Sigmoid colon (tissue), 7 donors: ENCODE data around the gene FRAS1. TPM values are rescaled to one million over a fixed set of nuclear protein-coding genes. Genes with fewer than 3 reads are reported as not detected.
"Not testable (repeated sequence)": the region's sequence is repeated elsewhere in the genome, so short reads cannot be mapped to it uniquely, and the experiment has no call there.

Experiments
- DNase-seq: peaks from one replicate; pipeline ENCODE4 v3.0.0-alpha.2; 2019
- H3K27ac ChIP-seq, 4 donors: fragments of 200-600 bp; sonication (generic); one replicate each; pipeline ENCODE4 v1.5.1; 2016 to 2019; ENCODE audit warnings: mild to moderate bottlenecking in 1 of 4
- H3K27me3 ChIP-seq, 3 donors: fragments of 200-600 bp; sonication (generic); one replicate each; pipeline ENCODE4 v1.5.1; 2019; ENCODE audit warnings: mild to moderate bottlenecking in 1 of 3
- H3K36me3 ChIP-seq, 4 donors: fragments of 200-600 bp; sonication (generic); one replicate each; pipeline ENCODE4 v1.5.1; 2016 to 2019
- H3K4me1 ChIP-seq, 4 donors: fragments of 200-600 bp; sonication (generic); one replicate each; pipeline ENCODE4 v1.5.1; 2017 to 2019
- H3K4me3 ChIP-seq, 4 donors: fragments of 200-600 bp; sonication (generic); one replicate each; pipeline ENCODE4 v1.5.1; 2017 to 2019; ENCODE audit warnings: mild to moderate bottlenecking in 2 of 4, moderate library complexity in 1 of 4
- H3K9me3 ChIP-seq, 4 donors: fragments of 200-600 bp in 3 of 4; sonication (generic) in 3 of 4; one replicate each; pipeline versions ENCODE4 v1.5.1 to v1.6.1; 2013 to 2019
- EP300 ChIP-seq, 4 donors: sonication (generic); formaldehyde crosslinking; IDR thresholded peaks; one replicate each; pipeline ENCODE4 v1.6.1; 2017; ENCODE audit warnings: antibody characterized with exemption in 4 of 4
- POLR2A ChIP-seq, 2 donors: fragments of 450-650 bp; IDR thresholded peaks; one replicate each; pipeline ENCODE4 v1.6.1; 2016; ENCODE audit warnings: antibody characterized with exemption in 2 of 2, mild to moderate bottlenecking in 2 of 2, moderate library complexity in 2 of 2
- POLR2AphosphoS5 ChIP-seq, 4 donors: sonication (generic); formaldehyde crosslinking; IDR thresholded peaks; one replicate each; pipeline ENCODE4 v1.6.1; 2017; ENCODE audit warnings: antibody characterized with exemption in 4 of 4
- WGBS, 2 donors: extraction: QIAGEN DNeasy Blood & Tissue Kit; methylation state at CpG; one replicate each; pipeline ENCODE4 v1.1.7; 2013; 5-methylcytosine and 5-hydroxymethylcytosine counted together
- intact Hi-C: fragments of 100-400 bp; cut with DNase I; formaldehyde crosslinking; loops from one replicate; pipeline ENCODE4 v1.15.1; 2023
- polyA plus RNA-seq, 3 donors: library from polyadenylated mRNA; stranded (reverse); fragments of 200-250 nt; gene quantifications; one replicate each; pipeline ENCODE4 v1.2.3, GENCODE V29; 2013
- total RNA-seq, 4 donors: library from RNA; depleted of rRNA; stranded (reverse); fragments of >200 nt; gene quantifications; one replicate each; pipeline ENCODE4 v1.1.0, GENCODE V29; 2016
- TF ChIP-seq, protein P1 (sequence below), 4 experiments: fragments of 450-650 bp in 3 of 4; fragments of 200-600 bp in 1 of 4; IDR thresholded peaks; one replicate each; pipeline ENCODE4 v1.5.1; 2016 to 2019; ENCODE audit warnings: antibody characterized with exemption in 4 of 4, mild to moderate bottlenecking in 3 of 4, moderate library complexity in 2 of 4
- donor health status: healthy with polysubstance abuse.
- donor health status: Bipolar disorder and iron deficiency.
- donor health status: healthy.

FRAS1 gene
- total and polyA plus RNA-seq, 7 donors: under 0.01 to 22.4 (median 7.4) TPM; not detected in 1

DNA sequence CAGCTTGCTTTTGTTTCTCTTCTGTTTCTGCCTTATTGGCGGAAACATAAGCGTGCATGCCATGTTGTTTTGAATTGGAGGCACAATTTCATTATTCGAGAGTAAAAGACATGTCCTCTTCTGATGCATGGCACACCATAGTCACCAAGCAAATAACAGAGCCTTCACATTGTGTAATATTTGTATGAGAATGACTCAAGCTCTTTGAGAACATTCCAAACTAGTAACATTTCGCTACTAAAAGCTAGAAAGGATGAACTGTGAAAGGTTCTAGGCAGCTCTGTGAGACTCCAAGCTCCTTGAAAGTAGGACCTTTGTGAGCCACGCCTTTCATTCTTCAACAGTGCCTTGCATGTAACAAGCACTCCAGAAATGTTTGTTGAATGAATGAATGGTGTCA, 485.2 kb downstream of the FRAS1 start:
- peaks cover 0 to 14% (median 9%) of the 10 kb centered on the region in 4 donors for H3K4me1 ChIP-seq
- H3K36me3 ChIP-seq: no peaks in the 10 kb centered on the region
- no peaks in the 10 kb centered on the region for H3K9me3 ChIP-seq
- TF ChIP-seq POLR2A (IDR thresholded peaks at IDR 0.05): no peak
- TF ChIP-seq POLR2AphosphoS5 (IDR thresholded peaks at IDR 0.05): no peak
- TF ChIP-seq, protein P1, sequence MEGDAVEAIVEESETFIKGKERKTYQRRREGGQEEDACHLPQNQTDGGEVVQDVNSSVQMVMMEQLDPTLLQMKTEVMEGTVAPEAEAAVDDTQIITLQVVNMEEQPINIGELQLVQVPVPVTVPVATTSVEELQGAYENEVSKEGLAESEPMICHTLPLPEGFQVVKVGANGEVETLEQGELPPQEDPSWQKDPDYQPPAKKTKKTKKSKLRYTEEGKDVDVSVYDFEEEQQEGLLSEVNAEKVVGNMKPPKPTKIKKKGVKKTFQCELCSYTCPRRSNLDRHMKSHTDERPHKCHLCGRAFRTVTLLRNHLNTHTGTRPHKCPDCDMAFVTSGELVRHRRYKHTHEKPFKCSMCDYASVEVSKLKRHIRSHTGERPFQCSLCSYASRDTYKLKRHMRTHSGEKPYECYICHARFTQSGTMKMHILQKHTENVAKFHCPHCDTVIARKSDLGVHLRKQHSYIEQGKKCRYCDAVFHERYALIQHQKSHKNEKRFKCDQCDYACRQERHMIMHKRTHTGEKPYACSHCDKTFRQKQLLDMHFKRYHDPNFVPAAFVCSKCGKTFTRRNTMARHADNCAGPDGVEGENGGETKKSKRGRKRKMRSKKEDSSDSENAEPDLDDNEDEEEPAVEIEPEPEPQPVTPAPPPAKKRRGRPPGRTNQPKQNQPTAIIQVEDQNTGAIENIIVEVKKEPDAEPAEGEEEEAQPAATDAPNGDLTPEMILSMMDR (IDR thresholded peaks at IDR 0.05): no peak
- TF ChIP-seq EP300 (IDR thresholded peaks at IDR 0.05): no peak
- DNase-seq: no peak
- intact Hi-C loops: no loop called here
- no peak overlapping the region for H3K4me3 ChIP-seq
- no peak overlapping the region for H3K27ac ChIP-seq
- no peaks in the 10 kb centered on the region for H3K27me3 ChIP-seq
- WGBS, 2 donors: 73 to 94% methylated on average over 5 of the region's 5 CpGs

DNA sequence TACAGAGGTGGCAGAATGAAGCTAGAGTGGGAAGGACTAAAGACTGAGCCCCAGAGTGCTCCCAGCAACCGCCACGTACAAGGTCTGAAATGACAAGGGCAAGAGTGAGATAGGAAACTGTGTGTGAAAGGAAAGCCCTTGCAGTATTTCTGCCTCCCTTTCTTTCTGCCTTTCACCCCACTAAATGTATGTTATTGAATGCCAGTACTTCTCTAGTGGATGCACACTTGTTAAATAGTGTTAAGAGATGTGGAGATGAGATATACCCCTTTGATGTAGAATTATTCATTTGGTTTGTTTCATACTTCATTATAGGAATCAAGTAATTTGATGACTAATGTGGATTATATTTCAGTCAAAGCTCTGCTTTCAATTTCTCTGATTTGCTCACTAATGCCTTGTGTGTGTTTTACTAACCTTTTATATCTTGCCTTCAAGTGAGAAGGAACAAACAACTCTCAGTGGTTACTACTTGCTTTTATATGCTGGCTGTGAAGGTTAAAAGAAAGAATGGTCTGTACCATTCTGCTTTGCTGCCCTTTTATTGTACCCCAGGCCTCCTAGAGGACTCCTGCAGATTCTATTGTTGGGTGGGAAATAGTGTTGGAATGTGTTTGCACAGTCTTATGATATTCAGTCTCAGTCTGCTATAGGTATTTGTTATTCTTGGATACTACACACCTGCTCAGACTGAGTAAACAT, 486.5 kb downstream of the FRAS1 start:
- 90 to 92% methylated on average over 2 of the region's 2 CpGs for WGBS, 2 donors
- TF ChIP-seq POLR2A (IDR thresholded peaks at IDR 0.05) (no peak), POLR2AphosphoS5 (IDR thresholded peaks at IDR 0.05) (no peak), EP300 (IDR thresholded peaks at IDR 0.05) (no peak)
- TF ChIP-seq, protein P1 (IDR thresholded peaks at IDR 0.05): no peak
- Histone ChIP-seq H3K27ac (peak overlapping the region in 1 of 4 donors; percentile 9), H3K27me3 (no peaks in the 10 kb centered on the region), H3K36me3 (no peaks in the 10 kb centered on the region), H3K9me3 (no peaks in the 10 kb centered on the region), H3K4me1 (peaks cover 0 to 14% (median 9%) of the 10 kb centered on the region in 4 donors), H3K4me3 (no peak overlapping the region)
- intact Hi-C loops: no loop called here
- no peak for DNase-seq

DNA sequence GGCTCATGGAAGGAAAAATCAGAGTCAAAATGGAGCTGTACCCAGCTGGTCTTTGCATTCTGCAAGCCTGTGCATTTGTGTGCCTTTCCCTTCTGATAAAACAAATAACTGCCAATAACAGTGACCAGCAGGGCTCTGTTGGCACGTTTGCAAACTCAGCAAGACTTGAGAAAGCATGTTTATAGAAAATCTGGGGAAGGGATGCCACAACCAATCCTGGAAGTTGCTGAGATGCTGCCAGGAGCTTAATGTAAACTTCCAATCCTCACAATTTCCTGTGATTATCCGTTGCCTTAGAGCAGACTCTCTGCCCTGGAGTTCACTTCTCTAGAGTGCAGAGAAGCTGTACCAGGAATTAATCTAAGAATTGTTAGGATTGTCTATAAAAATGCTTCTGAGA, 487.6 kb downstream of the FRAS1 start:
- Histone ChIP-seq H3K27ac (peak overlapping the region in 1 of 4 donors; percentile 10), H3K9me3 (no peaks in the 10 kb centered on the region), H3K4me1 (peaks cover 0 to 14% (median 9%) of the 10 kb centered on the region in 4 donors), H3K27me3 (no peaks in the 10 kb centered on the region), H3K4me3 (no peak overlapping the region), H3K36me3 (no peaks in the 10 kb centered on the region)
- intact Hi-C loops: no loop called here
- 27 to 50% methylated on average over 2 of the region's 2 CpGs for WGBS, 2 donors
- TF ChIP-seq POLR2AphosphoS5 (IDR thresholded peaks at IDR 0.05) (no peak), POLR2A (IDR thresholded peaks at IDR 0.05) (no peak), EP300 (IDR thresholded peaks at IDR 0.05) (no peak)
- TF ChIP-seq, protein P1 (IDR thresholded peaks at IDR 0.05): no peak
- no peak for DNase-seq

DNA sequence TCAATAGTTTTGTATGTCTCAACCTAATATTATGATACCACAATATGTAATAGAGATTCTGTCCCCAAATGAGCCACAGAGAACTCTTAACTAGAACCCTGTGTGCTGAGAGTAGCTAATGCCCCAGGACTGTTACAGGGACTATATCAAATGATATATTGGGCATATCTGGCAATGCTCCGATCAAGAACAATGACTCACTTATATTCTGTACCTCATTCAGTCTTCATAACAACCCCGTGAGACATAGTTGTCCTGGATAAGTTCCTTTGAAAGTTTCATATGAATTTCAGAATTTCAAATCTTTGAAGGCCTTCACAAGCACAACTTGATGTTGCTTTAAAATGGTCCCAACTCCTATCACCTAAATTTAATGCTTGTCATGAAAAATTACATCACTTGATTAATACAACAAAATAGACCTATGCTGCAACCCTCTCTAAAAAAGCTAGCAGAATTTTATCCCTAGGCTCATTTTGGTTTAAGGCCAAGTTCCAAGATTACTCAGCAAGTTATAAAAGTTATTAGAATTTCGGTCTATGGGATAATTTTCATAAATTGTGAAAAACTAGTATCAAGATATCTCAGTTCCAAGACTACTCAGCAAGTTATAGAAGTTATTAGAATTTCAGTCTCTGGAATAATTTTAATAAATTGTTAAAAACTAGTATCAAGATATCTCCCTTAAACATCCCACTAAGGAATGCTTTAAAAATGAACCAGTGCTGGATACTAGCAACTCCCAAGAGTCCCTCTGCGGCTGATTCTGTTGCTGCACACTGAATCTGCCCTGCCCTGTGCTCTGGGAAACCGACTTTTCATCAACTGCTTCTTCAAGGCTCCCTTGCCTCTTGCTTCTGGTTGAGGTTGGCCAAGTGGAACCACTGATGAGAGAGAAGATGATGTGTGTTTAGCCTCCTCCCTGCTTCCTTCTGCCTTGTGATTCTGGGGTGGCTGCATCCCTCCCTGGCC, 488.4 kb downstream of the FRAS1 start:
- H3K27me3 ChIP-seq: no peaks in the 10 kb centered on the region
- H3K9me3 ChIP-seq: no peaks in the 10 kb centered on the region
- no peak overlapping the region for H3K4me3 ChIP-seq
- WGBS, 2 donors: 49 to 72% methylated on average over 5 of the region's 5 CpGs
- no peaks in the 10 kb centered on the region for H3K36me3 ChIP-seq
- peak overlapping the region in 1 of 4 donors; percentile 14 for H3K27ac ChIP-seq
- intact Hi-C loops: no loop called here
- DNase-seq: no peak
- TF ChIP-seq, protein P1 (IDR thresholded peaks at IDR 0.05): no peak
- TF ChIP-seq POLR2A (IDR thresholded peaks at IDR 0.05) (no peak), EP300 (IDR thresholded peaks at IDR 0.05) (no peak), POLR2AphosphoS5 (IDR thresholded peaks at IDR 0.05) (no peak)
- H3K4me1 ChIP-seq: peaks cover 0 to 14% (median 9%) of the 10 kb centered on the region in 4 donors

DNA sequence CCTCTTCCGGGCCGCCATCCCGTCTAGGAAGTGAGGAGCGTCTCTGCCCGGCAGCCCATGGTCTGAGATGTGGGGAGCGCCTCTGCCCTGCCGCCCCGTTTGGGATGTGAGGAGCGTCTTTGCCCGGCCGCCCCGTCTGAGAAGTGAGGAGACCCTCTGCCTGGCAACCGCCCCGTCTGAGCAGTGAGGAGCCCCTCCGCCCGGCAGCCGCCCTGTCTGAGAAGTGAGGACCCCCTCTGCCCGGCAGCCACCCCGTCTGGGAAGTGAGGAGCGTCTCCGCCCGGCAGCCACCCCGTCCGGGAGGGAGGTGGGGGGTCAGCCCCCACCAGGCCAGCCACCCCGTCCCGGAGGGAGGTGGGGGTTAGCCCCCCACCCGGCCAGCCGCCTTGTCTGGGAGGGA, 490.8 kb downstream of the FRAS1 start:
- H3K27me3 ChIP-seq, H3K9me3 ChIP-seq, DNase-seq, H3K27ac ChIP-seq, H3K36me3 ChIP-seq, H3K4me3 ChIP-seq, intact Hi-C loops: not testable (repeated sequence)
- WGBS, 2 donors: 92 to 93% methylated on average over 28 of the region's 28 CpGs
- peaks cover 0 to 32% (median 21%) of the 10 kb centered on the region in 4 donors for H3K4me1 ChIP-seq

DNA sequence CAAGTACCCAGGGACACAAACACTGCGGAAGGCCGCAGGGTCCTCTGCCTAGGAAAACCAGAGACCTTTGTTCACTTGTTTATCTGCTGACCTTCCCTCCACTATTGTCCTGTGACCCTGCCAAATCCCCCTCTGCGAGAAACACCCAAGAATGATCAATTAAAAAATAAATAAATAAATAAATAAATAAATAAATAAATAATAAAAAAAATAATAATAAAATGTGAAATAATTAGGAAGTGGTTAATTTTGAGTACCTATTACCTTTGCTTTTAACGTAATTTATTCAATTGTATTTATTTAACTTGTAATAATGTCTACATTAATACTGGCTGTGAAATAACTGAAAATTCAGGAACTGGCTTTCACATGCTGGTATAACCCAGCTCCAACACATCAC, 491.8 kb downstream of the FRAS1 start:
- H3K27me3 ChIP-seq, H3K4me3 ChIP-seq, DNase-seq, intact Hi-C loops, H3K9me3 ChIP-seq, H3K27ac ChIP-seq, H3K36me3 ChIP-seq: not testable (repeated sequence)
- H3K4me1 ChIP-seq: peaks cover 0 to 40% (median 26%) of the 10 kb centered on the region in 4 donors
- WGBS, 2 donors: 89 to 94% methylated on average over 2 of the region's 4 CpGs
